ENCODE measurements around the gene ACSS3. TPM values are rescaled to one million over a fixed set of nuclear protein-coding genes. Genes with fewer than 3 reads are reported as not detected.
"Not testable (repeated sequence)": the region's sequence is repeated elsewhere in the genome, so short reads cannot be mapped to it uniquely, and the experiment has no call there.

Gene ACSS3
- total and polyA plus RNA-seq, 4 donors = 18.2 to 94.3 (median 32.5) TPM

DNA sequence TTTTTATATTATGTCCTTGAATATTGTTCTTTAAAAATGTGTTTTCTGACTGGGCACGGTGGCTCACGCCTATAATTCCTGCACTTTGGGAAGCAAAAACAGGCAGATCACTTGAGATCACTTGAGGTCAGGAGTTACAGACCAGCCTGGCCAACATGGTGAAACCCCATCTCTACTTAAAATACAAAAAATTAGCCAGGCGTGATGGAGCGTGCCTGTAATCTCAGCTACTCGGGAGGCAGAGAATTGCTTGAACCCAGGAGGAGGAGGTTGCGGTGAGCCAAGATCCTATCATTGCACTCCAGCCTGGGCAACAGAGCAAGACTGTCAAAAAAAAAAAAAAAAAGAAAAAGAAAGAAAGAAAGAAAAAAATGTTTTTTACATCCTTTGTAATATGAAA lies 122.7 kb downstream of the ACSS3 start:
- H3K9ac ChIP-seq (ENCODE audit: low read depth in 1 of 2, low read length in 2 of 2) = not testable (repeated sequence)

GRCh38 chr12:81203671-81204204 lies 125.9 kb downstream of the ACSS3 start:
- Histone ChIP-seq H3K36me3 (ENCODE audit: control insufficient read depth in 4 of 4, insufficient read depth in 3 of 4, low read depth in 1 of 4, low read length in 3 of 4) (peaks cover 0 to 3% (median under 1%) of the 10 kb centered on the region in 4 donors), H3K27me3 (ENCODE audit: control insufficient read depth in 4 of 4, insufficient read depth in 4 of 4, low read length in 3 of 4) (no peaks in the 10 kb centered on the region), H3K27ac (ENCODE audit: low read depth in 1 of 2, low read length in 2 of 2) (no peak overlapping the region), H3K4me3 (ENCODE audit: low read depth in 1 of 3, low read length in 3 of 3) (no peak overlapping the region), H3K9me3 (ENCODE audit: control insufficient read depth in 4 of 4, low read length in 3 of 4) (no peaks in the 10 kb centered on the region), H3K9ac (ENCODE audit: low read depth in 1 of 2, low read length in 2 of 2) (no peak overlapping the region), H3K4me1 (ENCODE audit: control insufficient read depth in 4 of 4, insufficient read depth in 4 of 4, low read length in 3 of 4) (no peaks in the 10 kb centered on the region)
- no peak for DNase-seq (ENCODE audit: low spot score)
- 60% methylated on average over 3 of the region's 3 CpGs for WGBS
- TF ChIP-seq FOXA2 (IDR thresholded peaks at IDR 0.05) (no peak), HNF4G (IDR thresholded peaks at IDR 0.05) (no peak), FOXA1 (IDR thresholded peaks at IDR 0.05) (no peak), NR2F2 (IDR thresholded peaks at IDR 0.05) (no peak), HNF4A (conservative IDR thresholded peaks at IDR 0.05) (no peak), RXRA (IDR thresholded peaks at IDR 0.05) (no peak), REST (IDR thresholded peaks at IDR 0.05) (no peak), CTCF (IDR thresholded peaks at IDR 0.05; ENCODE audit: low read depth, low read length, missing input control) (no peak), YY1 (IDR thresholded peaks at IDR 0.05) (no peak), SP1 (IDR thresholded peaks at IDR 0.05) (no peak), GABPA (IDR thresholded peaks at IDR 0.05 in 1 of 2, conservative IDR thresholded peaks at IDR 0.05 in 1 of 2) (no peak), MAX (IDR thresholded peaks at IDR 0.05) (no peak), JUND (IDR thresholded peaks at IDR 0.05) (no peak), RAD21 (IDR thresholded peaks at IDR 0.05) (no peak), TAF1 (conservative IDR thresholded peaks at IDR 0.05) (no peak)
- TF ChIP-seq, protein P1, sequence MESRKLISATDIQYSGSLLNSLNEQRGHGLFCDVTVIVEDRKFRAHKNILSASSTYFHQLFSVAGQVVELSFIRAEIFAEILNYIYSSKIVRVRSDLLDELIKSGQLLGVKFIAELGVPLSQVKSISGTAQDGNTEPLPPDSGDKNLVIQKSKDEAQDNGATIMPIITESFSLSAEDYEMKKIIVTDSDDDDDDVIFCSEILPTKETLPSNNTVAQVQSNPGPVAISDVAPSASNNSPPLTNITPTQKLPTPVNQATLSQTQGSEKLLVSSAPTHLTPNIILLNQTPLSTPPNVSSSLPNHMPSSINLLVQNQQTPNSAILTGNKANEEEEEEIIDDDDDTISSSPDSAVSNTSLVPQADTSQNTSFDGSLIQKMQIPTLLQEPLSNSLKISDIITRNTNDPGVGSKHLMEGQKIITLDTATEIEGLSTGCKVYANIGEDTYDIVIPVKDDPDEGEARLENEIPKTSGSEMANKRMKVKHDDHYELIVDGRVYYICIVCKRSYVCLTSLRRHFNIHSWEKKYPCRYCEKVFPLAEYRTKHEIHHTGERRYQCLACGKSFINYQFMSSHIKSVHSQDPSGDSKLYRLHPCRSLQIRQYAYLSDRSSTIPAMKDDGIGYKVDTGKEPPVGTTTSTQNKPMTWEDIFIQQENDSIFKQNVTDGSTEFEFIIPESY (IDR thresholded peaks at IDR 0.05) = no peak
- TF ChIP-seq, protein P2, sequence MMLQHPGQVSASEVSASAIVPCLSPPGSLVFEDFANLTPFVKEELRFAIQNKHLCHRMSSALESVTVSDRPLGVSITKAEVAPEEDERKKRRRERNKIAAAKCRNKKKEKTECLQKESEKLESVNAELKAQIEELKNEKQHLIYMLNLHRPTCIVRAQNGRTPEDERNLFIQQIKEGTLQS (IDR thresholded peaks at IDR 0.05) = no peak

More for the DNA sequence above, 122.7 kb downstream of the ACSS3 start:
- H3K36me3 ChIP-seq (ENCODE audit: control insufficient read depth in 4 of 4, insufficient read depth in 3 of 4, low read depth in 1 of 4, low read length in 3 of 4); H3K27ac ChIP-seq (ENCODE audit: low read depth in 1 of 2, low read length in 2 of 2); H3K4me1 ChIP-seq (ENCODE audit: control insufficient read depth in 4 of 4, insufficient read depth in 4 of 4, low read length in 3 of 4); H3K4me3 ChIP-seq (ENCODE audit: low read depth in 1 of 3, low read length in 3 of 3); H3K27me3 ChIP-seq (ENCODE audit: control insufficient read depth in 4 of 4, insufficient read depth in 4 of 4, low read length in 3 of 4); DNase-seq (ENCODE audit: low spot score); H3K9me3 ChIP-seq (ENCODE audit: control insufficient read depth in 4 of 4, low read length in 3 of 4): not testable (repeated sequence)
- WGBS = 81% methylated on average over 6 of the region's 6 CpGs

Measured in liver (tissue), 9 donors.